H1 (cell line): ENCODE measurements around the gene TRIM38. TPM values are rescaled to one million over a fixed set of nuclear protein-coding genes. Genes with fewer than 3 reads are reported as not detected.

Experiments used
- BCL11A ChIP-seq, 2 experiments: IDR thresholded peaks; one replicate each; pipeline ENCODE4 v1.6.1; 2011; ENCODE audit warnings: low read depth in 2 of 2, low read length in 2 of 2, mild to moderate bottlenecking in 2 of 2
- CHD2 ChIP-seq: IDR thresholded peaks from 2 replicates; pipeline ENCODE4 v1.6.1; 2012; ENCODE audit warnings: low read length, improper control_type of control experiment
- EGR1 ChIP-seq: IDR thresholded peaks from 2 replicates; pipeline ENCODE4 v1.6.1; 2011; ENCODE audit warnings: low read depth, low read length, borderline replicate concordance
- HDAC6 ChIP-seq: IDR thresholded peaks from one replicate; pipeline ENCODE4 v1.7.1; 2012; ENCODE audit warnings: low read depth, mild to moderate bottlenecking, inconsistent platforms, low read length, moderate library complexity
- JUND ChIP-seq: IDR thresholded peaks from 2 replicates; pipeline ENCODE4 v1.6.1; 2011; ENCODE audit warnings: mild to moderate bottlenecking, improper control_type of control experiment, low read length
- KDM4A ChIP-seq: IDR thresholded peaks from one replicate; pipeline ENCODE4 v1.7.1; 2012; ENCODE audit warnings: low read depth, mild to moderate bottlenecking, moderate library complexity, low read length, inconsistent platforms; ENCODE audit not compliant: severe bottlenecking
- NRF1 ChIP-seq: IDR thresholded peaks from 2 replicates; pipeline ENCODE4 v1.6.1; 2011; ENCODE audit warnings: mild to moderate bottlenecking, low read depth, low read length, improper control_type of control experiment
- PHF8 ChIP-seq: fragments of 200-600 bp; sonication (generic); conservative IDR thresholded peaks from 2 replicates; pipeline ENCODE4 v1.7.1; 2012; ENCODE audit warnings: low read depth, mild to moderate bottlenecking, inconsistent platforms, low read length, moderate library complexity
- SIRT6 ChIP-seq: IDR thresholded peaks from one replicate; pipeline ENCODE4 v1.7.1; 2012; ENCODE audit warnings: low read length, inconsistent platforms
- TAF1 ChIP-seq: IDR thresholded peaks from 2 replicates; pipeline ENCODE4 v1.6.1; 2011; ENCODE audit warnings: mild to moderate bottlenecking, low read depth, low read length
- TBP ChIP-seq: IDR thresholded peaks from 2 replicates; pipeline ENCODE4 v1.6.1; 2011; ENCODE audit warnings: low read depth, low read length, improper control_type of control experiment
- TCF12 ChIP-seq: IDR thresholded peaks from 2 replicates; pipeline ENCODE4 v1.6.1; 2011; ENCODE audit warnings: low read depth, mild to moderate bottlenecking, low read length
- TEAD4 ChIP-seq: IDR thresholded peaks from 2 replicates; pipeline ENCODE4 v1.6.1; 2012; ENCODE audit warnings: low read depth, low read length, inconsistent platforms, mixed read lengths
- polyA plus RNA-seq, 7 experiments: library from polyadenylated mRNA; depleted of rRNA in 3 of 7; stranded (reverse) in 5 of 7; unstranded in 2 of 7; fragments of >200 nt in 5 of 7; fragments of 200-250 nt in 2 of 7; gene quantifications; 1 replicate in 5 of 7; 2 replicates in 1 of 7; 4 replicates in 1 of 7; pipeline versions ENCODE4 v1.2.1 to v1.2.3, GENCODE V29; 2011 to 2013; ENCODE audit warnings: missing spikeins in 2 of 7, mixed read lengths in 2 of 7
- total RNA-seq: library from RNA; stranded (reverse); fragmentation: NEBNext Ultra II Directional; extraction: Animal tissue kit (Norgen Biotek cat#: 25700); gene quantifications from 2 replicates; pipeline ENCODE4 v1.2.1, GENCODE V29; 2021
- TF ChIP-seq, protein P1 (sequence below): fragments of 300-600 bp; sonication (generic); IDR thresholded peaks from 2 replicates; pipeline ENCODE4 v1.7.1; 2012; ENCODE audit warnings: low read length, moderate library complexity, mild to moderate bottlenecking, inconsistent platforms; ENCODE audit not compliant: insufficient replicate concordance

Gene TRIM38
- total and polyA plus RNA-seq, 2 of the 8 experiments (the other 6 are each of a cell fraction or from before 2014, with no cell fraction given), result 0.43 to 0.56 TPM

DNA sequence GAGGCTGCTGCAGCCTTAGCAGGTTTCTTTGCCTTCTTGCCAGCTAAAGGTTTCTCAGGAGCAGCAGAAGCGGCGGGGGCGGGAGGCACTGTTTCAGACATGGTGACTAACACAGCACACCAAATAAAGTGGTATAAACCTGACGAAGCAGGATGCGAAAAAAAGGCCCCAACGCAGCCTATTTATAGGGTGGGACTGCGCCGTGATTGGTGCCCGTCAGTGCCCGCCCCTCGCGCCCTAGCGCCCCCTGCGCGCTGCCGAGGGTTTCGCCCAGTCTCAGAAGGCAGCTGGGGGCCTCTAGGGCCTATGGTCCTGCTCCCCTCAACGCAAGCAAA lies 55.0 kb downstream of the TRIM38 start (continued):
- TF ChIP-seq, protein P1, sequence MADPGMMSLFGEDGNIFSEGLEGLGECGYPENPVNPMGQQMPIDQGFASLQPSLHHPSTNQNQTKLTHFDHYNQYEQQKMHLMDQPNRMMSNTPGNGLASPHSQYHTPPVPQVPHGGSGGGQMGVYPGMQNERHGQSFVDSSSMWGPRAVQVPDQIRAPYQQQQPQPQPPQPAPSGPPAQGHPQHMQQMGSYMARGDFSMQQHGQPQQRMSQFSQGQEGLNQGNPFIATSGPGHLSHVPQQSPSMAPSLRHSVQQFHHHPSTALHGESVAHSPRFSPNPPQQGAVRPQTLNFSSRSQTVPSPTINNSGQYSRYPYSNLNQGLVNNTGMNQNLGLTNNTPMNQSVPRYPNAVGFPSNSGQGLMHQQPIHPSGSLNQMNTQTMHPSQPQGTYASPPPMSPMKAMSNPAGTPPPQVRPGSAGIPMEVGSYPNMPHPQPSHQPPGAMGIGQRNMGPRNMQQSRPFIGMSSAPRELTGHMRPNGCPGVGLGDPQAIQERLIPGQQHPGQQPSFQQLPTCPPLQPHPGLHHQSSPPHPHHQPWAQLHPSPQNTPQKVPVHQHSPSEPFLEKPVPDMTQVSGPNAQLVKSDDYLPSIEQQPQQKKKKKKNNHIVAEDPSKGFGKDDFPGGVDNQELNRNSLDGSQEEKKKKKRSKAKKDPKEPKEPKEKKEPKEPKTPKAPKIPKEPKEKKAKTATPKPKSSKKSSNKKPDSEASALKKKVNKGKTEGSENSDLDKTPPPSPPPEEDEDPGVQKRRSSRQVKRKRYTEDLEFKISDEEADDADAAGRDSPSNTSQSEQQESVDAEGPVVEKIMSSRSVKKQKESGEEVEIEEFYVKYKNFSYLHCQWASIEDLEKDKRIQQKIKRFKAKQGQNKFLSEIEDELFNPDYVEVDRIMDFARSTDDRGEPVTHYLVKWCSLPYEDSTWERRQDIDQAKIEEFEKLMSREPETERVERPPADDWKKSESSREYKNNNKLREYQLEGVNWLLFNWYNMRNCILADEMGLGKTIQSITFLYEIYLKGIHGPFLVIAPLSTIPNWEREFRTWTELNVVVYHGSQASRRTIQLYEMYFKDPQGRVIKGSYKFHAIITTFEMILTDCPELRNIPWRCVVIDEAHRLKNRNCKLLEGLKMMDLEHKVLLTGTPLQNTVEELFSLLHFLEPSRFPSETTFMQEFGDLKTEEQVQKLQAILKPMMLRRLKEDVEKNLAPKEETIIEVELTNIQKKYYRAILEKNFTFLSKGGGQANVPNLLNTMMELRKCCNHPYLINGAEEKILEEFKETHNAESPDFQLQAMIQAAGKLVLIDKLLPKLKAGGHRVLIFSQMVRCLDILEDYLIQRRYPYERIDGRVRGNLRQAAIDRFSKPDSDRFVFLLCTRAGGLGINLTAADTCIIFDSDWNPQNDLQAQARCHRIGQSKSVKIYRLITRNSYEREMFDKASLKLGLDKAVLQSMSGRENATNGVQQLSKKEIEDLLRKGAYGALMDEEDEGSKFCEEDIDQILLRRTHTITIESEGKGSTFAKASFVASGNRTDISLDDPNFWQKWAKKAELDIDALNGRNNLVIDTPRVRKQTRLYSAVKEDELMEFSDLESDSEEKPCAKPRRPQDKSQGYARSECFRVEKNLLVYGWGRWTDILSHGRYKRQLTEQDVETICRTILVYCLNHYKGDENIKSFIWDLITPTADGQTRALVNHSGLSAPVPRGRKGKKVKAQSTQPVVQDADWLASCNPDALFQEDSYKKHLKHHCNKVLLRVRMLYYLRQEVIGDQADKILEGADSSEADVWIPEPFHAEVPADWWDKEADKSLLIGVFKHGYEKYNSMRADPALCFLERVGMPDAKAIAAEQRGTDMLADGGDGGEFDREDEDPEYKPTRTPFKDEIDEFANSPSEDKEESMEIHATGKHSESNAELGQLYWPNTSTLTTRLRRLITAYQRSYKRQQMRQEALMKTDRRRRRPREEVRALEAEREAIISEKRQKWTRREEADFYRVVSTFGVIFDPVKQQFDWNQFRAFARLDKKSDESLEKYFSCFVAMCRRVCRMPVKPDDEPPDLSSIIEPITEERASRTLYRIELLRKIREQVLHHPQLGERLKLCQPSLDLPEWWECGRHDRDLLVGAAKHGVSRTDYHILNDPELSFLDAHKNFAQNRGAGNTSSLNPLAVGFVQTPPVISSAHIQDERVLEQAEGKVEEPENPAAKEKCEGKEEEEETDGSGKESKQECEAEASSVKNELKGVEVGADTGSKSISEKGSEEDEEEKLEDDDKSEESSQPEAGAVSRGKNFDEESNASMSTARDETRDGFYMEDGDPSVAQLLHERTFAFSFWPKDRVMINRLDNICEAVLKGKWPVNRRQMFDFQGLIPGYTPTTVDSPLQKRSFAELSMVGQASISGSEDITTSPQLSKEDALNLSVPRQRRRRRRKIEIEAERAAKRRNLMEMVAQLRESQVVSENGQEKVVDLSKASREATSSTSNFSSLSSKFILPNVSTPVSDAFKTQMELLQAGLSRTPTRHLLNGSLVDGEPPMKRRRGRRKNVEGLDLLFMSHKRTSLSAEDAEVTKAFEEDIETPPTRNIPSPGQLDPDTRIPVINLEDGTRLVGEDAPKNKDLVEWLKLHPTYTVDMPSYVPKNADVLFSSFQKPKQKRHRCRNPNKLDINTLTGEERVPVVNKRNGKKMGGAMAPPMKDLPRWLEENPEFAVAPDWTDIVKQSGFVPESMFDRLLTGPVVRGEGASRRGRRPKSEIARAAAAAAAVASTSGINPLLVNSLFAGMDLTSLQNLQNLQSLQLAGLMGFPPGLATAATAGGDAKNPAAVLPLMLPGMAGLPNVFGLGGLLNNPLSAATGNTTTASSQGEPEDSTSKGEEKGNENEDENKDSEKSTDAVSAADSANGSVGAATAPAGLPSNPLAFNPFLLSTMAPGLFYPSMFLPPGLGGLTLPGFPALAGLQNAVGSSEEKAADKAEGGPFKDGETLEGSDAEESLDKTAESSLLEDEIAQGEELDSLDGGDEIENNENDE, result no peak
- no peak for TF ChIP-seq HDAC6
- no peak for TF ChIP-seq TEAD4
- no peak for TF ChIP-seq JUND
- no peak for TF ChIP-seq TCF12
- TF ChIP-seq EGR1, result no peak
- no peak for TF ChIP-seq NRF1
- TF ChIP-seq KDM4A, result no peak
- no peak for TF ChIP-seq SIRT6
- TF ChIP-seq TBP, result peak; percentile 94
- TF ChIP-seq PHF8, result no peak
- no peak for TF ChIP-seq BCL11A (IDR thresholded peaks at IDR 0.05; ENCODE audit: low read depth in 2 of 2, low read length in 2 of 2)
- TF ChIP-seq TAF1, result peak; percentile 71
- no peak for TF ChIP-seq CHD2
